ENCODE measurements around the gene LAMP5.

- TF ChIP-seq CTCF (IDR thresholded peaks at IDR 0.05) (no peak), ZFX (IDR thresholded peaks at IDR 0.05; ENCODE audit: borderline replicate concordance) (no peak)
Measured at GRCh38 chr20:9543214-9543613, 28.8 kb downstream of the LAMP5 start.

Data from 22Rv1 (cell line).